GM19324 (cell line): ENCODE measurements around the gene COG2.

Experiments used
- ATAC-seq: cut with Tn5 transposase; IDR thresholded peaks from one replicate; pipeline ENCODE4 v1.9.1; 2021; ENCODE audit warnings: mild to moderate bottlenecking, moderate library complexity; ENCODE audit not compliant: unreplicated experiment, low FRiP score

COG2 gene

GRCh38 chr1:230668227-230668626 lies 25.9 kb downstream of the COG2 start:
- no peak for ATAC-seq

GRCh38 chr1:230669543-230669942 lies 27.3 kb downstream of the COG2 start:
- ATAC-seq: no peak

GRCh38 chr1:230674581-230674980 lies 32.3 kb downstream of the COG2 start:
- no peak for ATAC-seq

GRCh38 chr1:230677200-230677599 lies 34.9 kb downstream of the COG2 start:
- no peak for ATAC-seq

GRCh38 chr1:230679192-230679591 lies 36.9 kb downstream of the COG2 start:
- ATAC-seq: no peak

- no peak for ATAC-seq
These were observed 37.5 kb downstream of the COG2 start for GRCh38 chr1:230679825-230680224.

GRCh38 chr1:230680300-230681025 lies 38.2 kb downstream of the COG2 start:
- no peak for ATAC-seq

- no peak for ATAC-seq
These were observed 39.3 kb downstream of the COG2 start for GRCh38 chr1:230681599-230681998.

- no peak for ATAC-seq
These were observed 40.0 kb downstream of the COG2 start for GRCh38 chr1:230682274-230682673.

GRCh38 chr1:230682882-230683610 lies 40.8 kb downstream of the COG2 start:
- ATAC-seq: no peak

- ATAC-seq: no peak
These were observed 41.9 kb downstream of the COG2 start for GRCh38 chr1:230684146-230684545.

GRCh38 chr1:230684998-230685397 lies 42.7 kb downstream of the COG2 start:
- no peak for ATAC-seq

- no peak for ATAC-seq
These were observed 44.5 kb downstream of the COG2 start for GRCh38 chr1:230686747-230687146.

GRCh38 chr1:230690101-230690500 lies 47.8 kb downstream of the COG2 start:
- no peak for ATAC-seq

GRCh38 chr1:230691615-230692014 lies 49.3 kb downstream of the COG2 start:
- no peak for ATAC-seq

- ATAC-seq: no peak
These were observed 50.9 kb downstream of the COG2 start for GRCh38 chr1:230693221-230693620.

- ATAC-seq: no peak
These were observed 51.5 kb downstream of the COG2 start for GRCh38 chr1:230693777-230694176.

- no peak for ATAC-seq
These were observed 52.2 kb downstream of the COG2 start for GRCh38 chr1:230694464-230694863.

GRCh38 chr1:230694991-230695390 lies 52.7 kb downstream of the COG2 start:
- no peak for ATAC-seq

GRCh38 chr1:230696218-230696617 lies 53.9 kb downstream of the COG2 start:
- no peak for ATAC-seq

- no peak for ATAC-seq
These were observed 54.6 kb downstream of the COG2 start for GRCh38 chr1:230696722-230697437.
